Lung (tissue), 12 donors: Measurements from ENCODE around the gene NME5. TPM values are rescaled to one million over a fixed set of nuclear protein-coding genes. Genes with fewer than 3 reads are reported as not detected.
"Not testable (repeated sequence)": the region's sequence is repeated elsewhere in the genome, so short reads cannot be mapped to it uniquely, and the experiment has no call there.

Experiments used
- ATAC-seq: fragments of 200-7000 bp; cut with Tn5 transposase; one replicate; pipeline ENCODE4 v1.9.1; 2020; ENCODE audit warnings: moderate number of reproducible peaks; ENCODE audit not compliant: insufficient read depth, low FRiP score
- DNase-seq, 3 donors: peaks; one replicate each; pipeline ENCODE4 v3.0.0-alpha.2; 2013 to 2017
- H3K27ac ChIP-seq, 2 donors: one replicate each; pipeline ENCODE4 v1.5.1; 2013; ENCODE audit warnings: mild to moderate bottlenecking in 2 of 2, moderate library complexity in 2 of 2, control low read depth in 1 of 2, inconsistent platforms in 1 of 2, low read depth in 1 of 2, low read length in 1 of 2
- H3K27me3 ChIP-seq, 3 donors: one replicate each; pipeline ENCODE4 v1.5.1; 2013; ENCODE audit warnings: low read length in 2 of 3; ENCODE audit not compliant: control insufficient read depth in 3 of 3, insufficient read depth in 3 of 3
- H3K36me3 ChIP-seq, 4 donors: one replicate each; pipeline ENCODE4 v1.5.1; 2013; ENCODE audit warnings: low read length in 4 of 4, mild to moderate bottlenecking in 1 of 4, moderate library complexity in 1 of 4; ENCODE audit not compliant: control insufficient read depth in 4 of 4, insufficient read depth in 4 of 4
- H3K4me1 ChIP-seq, 5 donors: one replicate each; pipeline ENCODE4 v1.5.1; 2013; ENCODE audit warnings: low read length in 5 of 5, mild to moderate bottlenecking in 2 of 5, moderate library complexity in 1 of 5; ENCODE audit not compliant: control insufficient read depth in 5 of 5, insufficient read depth in 5 of 5
- H3K4me3 ChIP-seq: one replicate; pipeline ENCODE4 v1.5.1; 2013; ENCODE audit warnings: mild to moderate bottlenecking, control low read depth, moderate library complexity
- H3K9ac ChIP-seq, 2 donors: one replicate each; pipeline ENCODE4 v1.5.1; 2013; ENCODE audit warnings: low read length in 2 of 2, control low read depth in 1 of 2; ENCODE audit not compliant: insufficient read depth in 1 of 2
- H3K9me3 ChIP-seq, 4 donors: one replicate each; pipeline ENCODE4 v1.5.1; 2013; ENCODE audit warnings: low read length in 3 of 4, mild to moderate bottlenecking in 1 of 4, moderate library complexity in 1 of 4; ENCODE audit not compliant: control insufficient read depth in 4 of 4, insufficient read depth in 3 of 4
- CTCF ChIP-seq: IDR thresholded peaks from 2 replicates; pipeline ENCODE4 v1.5.1; 2012; ENCODE audit warnings: mild to moderate bottlenecking; ENCODE audit errors: control extremely low read depth, extremely low read depth
- WGBS, 2 donors: extraction: QIAGEN DNeasy Blood & Tissue Kit; methylation state at CpG; one replicate each; pipeline ENCODE4 v1.1.7; 2013; 5-methylcytosine and 5-hydroxymethylcytosine counted together
- polyA plus RNA-seq, 2 donors: library from polyadenylated mRNA; stranded (reverse); fragments of 200-250 nt; gene quantifications; one replicate each; pipeline ENCODE4 v1.2.1, GENCODE V29; 2013
- total RNA-seq, 2 donors: library from RNA; depleted of rRNA in 1 of 2; stranded (reverse); fragments of >200 nt in 1 of 2; gene quantifications; one replicate each; pipeline ENCODE4 v1.2.1, GENCODE V29; 2014 to 2021
- donor health status: control.
- donor health status: control.
- donor health status: Bipolar disorder and iron deficiency.
- donor health status: healthy.
- donor health status: DM: yes; HTN: yes; CAD: no.

NME5 gene
- total and polyA plus RNA-seq, 4 donors: 9.6 to 15.8 (median 12.9) TPM

GRCh38 chr5:138159666-138160065, 20.4 kb upstream of the NME5 start:
- H3K36me3 ChIP-seq: peaks cover 51 to 61% (median 57%) of the 10 kb centered on the region in 4 donors
- H3K9me3 ChIP-seq: no peaks in the 10 kb centered on the region
- no peak overlapping the region for H3K27ac ChIP-seq
- 93 to 97% methylated on average over 5 of the region's 5 CpGs for WGBS, 2 donors
- TF ChIP-seq CTCF: no peak
- H3K27me3 ChIP-seq: no peaks in the 10 kb centered on the region
- no peaks in the 10 kb centered on the region for H3K4me1 ChIP-seq
- H3K4me3 ChIP-seq: no peak overlapping the region
- DNase-seq (no peak), ATAC-seq (no peak)
- H3K9ac ChIP-seq: no peak overlapping the region

GRCh38 chr5:138157626-138158025, 18.4 kb upstream of the NME5 start:
- H3K4me3 ChIP-seq: no peak overlapping the region
- H3K36me3 ChIP-seq: peaks cover 41 to 45% (median 42%) of the 10 kb centered on the region in 4 donors
- no peak overlapping the region for H3K27ac ChIP-seq
- TF ChIP-seq CTCF: no peak
- H3K27me3 ChIP-seq: no peaks in the 10 kb centered on the region
- H3K9ac ChIP-seq: no peak overlapping the region
- DNase-seq (no peak), ATAC-seq (no peak)
- H3K4me1 ChIP-seq: no peaks in the 10 kb centered on the region
- no peaks in the 10 kb centered on the region for H3K9me3 ChIP-seq
- 91% methylated on average over 1 of the region's 1 CpG for WGBS, 2 donors

GRCh38 chr5:138155977-138156376, 16.7 kb upstream of the NME5 start:
- WGBS, 2 donors: 94 to 96% methylated on average over 9 of the region's 9 CpGs

GRCh38 chr5:138149530-138149929, 10.3 kb upstream of the NME5 start:
- no peak for DNase-seq
- H3K4me3 ChIP-seq: no peak overlapping the region

More at GRCh38 chr5:138155977-138156376, 16.7 kb upstream of the NME5 start:
- DNase-seq, H3K9me3 ChIP-seq, H3K27me3 ChIP-seq, H3K4me3 ChIP-seq, ATAC-seq, H3K9ac ChIP-seq, H3K4me1 ChIP-seq, H3K27ac ChIP-seq: not testable (repeated sequence)
- peaks cover 29 to 30% (median 30%) of the 10 kb centered on the region in 4 donors for H3K36me3 ChIP-seq

More at GRCh38 chr5:138149530-138149929, 10.3 kb upstream of the NME5 start:
- no peaks in the 10 kb centered on the region for H3K9me3 ChIP-seq
- H3K36me3 ChIP-seq: no peaks in the 10 kb centered on the region
- no peak for ATAC-seq
- no peaks in the 10 kb centered on the region for H3K27me3 ChIP-seq
- no peak overlapping the region for H3K9ac ChIP-seq
- no peaks in the 10 kb centered on the region for H3K4me1 ChIP-seq
- TF ChIP-seq CTCF: no peak
- no peak overlapping the region for H3K27ac ChIP-seq
- WGBS, 2 donors: 55 to 77% methylated on average over 3 of the region's 3 CpGs
